ENCODE results near the gene DLGAP1.

DLGAP1 gene

DNA sequence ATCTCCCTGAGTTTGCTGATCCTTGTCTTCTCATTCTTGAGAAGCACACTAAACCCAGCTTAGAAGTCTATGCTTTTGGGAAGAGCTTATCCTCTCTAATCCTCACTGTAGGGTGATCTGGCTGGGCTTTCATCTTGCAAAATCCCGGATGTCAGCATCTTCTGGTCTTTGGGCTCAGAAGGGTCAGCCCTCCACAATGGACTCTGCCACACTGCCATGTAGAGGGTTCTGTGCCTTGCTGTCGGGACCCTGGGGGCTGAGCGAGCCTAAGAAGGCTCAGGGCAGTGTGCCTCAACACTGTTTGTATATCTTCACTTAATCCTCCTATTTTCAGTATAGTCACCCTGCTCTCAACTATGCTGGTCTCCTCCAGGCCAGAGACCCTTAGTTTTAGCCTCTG is 902.8 kb downstream of the DLGAP1 start:
- no peak for DNase-seq

DNA sequence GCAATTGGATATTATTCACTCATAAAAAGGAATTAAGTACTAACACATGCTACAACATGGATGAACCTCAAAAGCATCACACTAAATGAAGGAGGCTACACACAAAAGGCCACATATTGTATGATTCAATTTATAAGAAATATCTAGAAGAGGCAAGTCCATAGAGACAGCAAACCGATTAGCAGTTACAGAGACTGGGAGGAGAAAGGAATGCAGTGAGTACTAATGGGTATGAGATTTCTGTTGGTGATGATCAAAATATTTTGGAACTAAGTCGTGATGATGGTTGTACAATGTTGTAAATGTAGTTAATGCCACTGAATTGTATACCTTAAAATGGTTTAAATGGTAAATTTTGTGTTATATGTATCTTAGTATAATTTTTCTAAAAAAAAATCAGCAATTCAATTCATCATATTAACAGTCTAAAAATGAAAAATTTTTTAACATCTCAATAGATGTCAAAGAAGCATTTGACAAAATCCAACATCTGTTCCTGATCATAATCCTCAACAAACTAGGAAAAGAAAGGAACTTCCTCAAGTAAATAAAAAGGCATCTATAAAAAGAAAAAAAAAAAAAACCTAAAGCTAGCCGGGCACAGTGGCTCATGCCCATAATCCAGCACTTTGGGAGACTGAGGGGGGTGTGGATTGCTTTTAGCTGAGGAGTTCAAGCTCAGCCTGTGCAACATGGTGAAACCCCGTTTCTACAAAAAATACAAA is 907.1 kb downstream of the DLGAP1 start:
- no peak for DNase-seq

DNA sequence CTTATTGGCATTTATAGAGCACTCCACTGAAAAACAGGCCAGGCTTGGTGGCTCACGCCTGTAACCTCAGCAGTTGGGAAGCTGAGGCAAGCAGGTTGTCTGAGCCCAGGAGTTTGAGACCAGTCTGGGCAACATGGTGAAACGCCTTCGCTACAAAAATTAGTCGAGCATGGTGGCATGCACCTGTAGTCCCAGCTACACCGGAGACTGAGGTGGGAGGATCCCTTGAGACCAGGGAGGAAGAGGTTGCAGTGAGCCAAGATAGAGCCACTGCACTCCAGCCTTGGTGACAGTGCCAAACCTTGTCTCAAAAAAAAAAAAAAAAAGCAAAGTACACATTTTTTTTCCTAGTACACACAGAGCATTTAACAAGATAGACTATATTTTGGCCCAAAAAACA is 909.0 kb downstream of the DLGAP1 start:
- DNase-seq = no peak

DNA sequence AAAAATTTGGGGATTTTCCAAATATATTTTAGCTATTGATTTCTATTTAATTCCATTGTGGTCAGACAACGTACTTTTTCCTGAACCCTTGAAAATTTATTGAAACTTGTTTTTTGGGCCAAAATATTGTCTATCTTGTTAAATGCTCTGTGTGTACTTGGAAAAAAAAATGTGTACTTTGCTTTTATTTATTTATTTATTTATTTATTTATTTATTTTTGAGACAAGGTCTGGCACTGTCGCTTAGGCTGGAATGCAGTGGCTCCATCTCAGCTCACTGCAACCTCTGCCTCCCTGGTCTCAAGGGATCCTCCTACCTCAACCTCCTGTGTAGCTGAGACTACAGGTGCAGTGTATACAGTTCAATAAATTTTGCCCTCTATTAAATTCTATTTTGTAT is 910.6 kb downstream of the DLGAP1 start:
- DNase-seq = no peak

DNA sequence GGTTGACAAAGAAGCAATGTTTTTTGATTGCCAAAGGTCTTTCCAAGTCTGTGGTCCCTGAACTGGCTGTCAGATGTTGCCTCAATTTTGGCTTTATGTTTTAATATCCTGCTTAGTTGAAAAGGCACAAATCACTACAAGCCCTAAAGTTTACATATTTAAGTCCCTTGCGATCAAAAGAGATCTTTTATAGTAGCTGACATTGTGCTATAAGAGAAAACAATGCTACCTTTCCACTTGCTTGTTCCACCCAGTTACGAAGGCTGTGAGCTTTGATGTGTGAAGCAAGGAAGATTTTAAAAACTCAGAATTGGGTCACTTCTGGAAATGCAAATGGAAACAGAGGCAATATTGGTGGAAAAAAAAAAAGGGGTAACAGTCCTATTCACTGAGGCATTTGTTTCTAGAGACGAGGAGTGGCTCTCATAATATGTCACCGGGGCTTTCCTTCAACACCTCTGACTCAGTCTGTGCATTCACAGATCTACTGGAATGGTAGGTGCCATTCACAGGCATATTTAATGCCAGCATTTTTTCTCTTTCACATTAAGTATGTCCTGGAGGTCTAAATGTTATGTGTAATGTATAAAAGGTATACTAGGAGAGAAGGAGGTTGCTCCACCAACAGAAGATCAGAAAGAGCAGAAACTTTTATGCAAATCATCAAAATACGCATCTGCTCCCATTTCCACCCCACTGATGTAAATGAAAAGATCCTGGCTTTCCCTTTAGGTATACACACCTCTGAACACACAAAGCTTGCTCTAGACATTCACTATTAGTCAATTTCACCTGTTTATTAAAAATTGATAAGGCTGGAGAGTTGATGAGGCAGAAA is 913.3 kb downstream of the DLGAP1 start:
- no peak for DNase-seq

DNA sequence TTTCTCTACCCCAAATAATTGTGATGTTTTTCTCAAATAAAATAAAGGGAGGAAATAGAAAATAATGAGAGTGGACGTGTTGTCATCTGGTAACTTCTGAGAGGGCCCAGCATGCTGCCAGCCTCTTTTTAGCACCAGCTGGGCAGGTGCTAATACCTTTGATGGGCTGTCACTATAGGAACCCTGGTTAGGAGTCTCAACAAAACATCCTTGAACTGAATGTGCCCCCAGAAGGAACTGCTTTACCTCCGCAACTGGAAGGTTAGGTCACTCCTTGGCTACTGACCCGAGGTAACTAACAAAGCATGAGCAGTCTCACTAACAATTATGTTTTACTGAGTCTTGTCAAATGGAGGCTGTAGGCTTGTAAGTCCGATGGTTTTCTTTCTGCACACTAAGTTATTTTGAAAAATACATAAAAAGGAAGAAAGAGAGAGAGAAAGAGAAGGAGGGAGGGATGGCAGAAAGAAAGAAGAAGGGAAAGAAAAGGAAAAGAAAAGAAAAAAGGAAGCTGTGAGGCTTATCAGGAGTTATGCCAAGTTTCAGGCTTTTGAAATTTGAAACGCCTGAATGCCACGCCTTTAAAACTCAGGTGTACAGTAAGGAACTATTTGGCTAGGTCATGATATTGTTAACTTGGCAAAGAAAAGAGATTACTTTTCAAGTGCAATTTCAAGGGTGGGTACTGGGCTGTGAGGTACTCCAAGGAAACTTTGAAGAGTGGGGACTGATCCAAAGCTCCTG is 914.1 kb downstream of the DLGAP1 start:
- DNase-seq = no peak

DNA sequence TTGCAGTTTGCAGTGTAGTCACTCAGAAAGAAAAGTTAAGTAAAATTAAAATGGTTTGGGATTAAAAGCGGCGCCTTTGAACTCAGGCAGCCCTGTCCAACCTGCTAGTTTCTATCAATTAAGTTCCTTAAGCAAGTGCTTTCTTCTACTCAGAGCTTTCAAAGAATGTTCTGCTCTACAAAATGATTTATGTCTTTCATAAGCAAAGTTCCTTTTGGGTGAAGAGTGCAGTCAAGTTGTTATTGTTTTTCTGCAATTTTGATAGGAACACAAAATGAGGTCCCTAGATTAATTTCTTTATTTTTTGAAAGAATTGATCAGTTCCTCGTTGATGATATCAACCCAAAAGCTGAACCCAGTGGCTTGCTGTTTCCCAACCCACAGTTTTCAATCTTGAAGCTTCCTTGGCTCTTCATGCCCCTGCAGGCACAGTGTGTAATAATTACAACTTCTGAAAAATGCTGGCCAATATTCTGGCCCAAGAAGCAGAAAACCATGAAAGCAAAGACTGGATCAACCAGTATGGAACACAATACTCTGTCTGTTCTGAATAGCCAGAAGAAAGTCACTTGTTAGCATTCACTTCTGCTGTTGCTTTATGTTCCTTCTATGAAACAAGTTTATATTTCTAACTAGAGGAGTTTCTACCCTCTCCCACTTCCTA is 916.0 kb downstream of the DLGAP1 start:
- no peak for DNase-seq

DNA sequence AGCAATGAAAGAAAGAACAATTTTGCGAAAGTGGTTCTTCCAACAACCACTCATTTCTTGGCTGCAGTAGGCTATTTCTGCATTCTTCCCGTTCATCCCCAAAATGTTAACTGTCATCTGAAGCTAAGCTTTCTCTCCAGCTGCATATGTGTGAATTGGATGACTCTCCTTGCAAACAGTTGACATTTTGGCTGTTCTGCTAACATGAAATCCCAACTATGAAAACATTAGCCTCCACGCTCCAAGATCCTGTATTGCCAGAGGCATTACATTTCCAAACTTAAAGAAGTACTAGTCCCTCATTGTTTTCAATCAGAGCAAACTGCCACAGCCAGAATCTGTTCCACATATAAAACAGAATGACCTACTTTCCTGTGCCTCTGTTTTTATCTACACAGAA is 916.7 kb downstream of the DLGAP1 start:
- no peak for DNase-seq

DNA sequence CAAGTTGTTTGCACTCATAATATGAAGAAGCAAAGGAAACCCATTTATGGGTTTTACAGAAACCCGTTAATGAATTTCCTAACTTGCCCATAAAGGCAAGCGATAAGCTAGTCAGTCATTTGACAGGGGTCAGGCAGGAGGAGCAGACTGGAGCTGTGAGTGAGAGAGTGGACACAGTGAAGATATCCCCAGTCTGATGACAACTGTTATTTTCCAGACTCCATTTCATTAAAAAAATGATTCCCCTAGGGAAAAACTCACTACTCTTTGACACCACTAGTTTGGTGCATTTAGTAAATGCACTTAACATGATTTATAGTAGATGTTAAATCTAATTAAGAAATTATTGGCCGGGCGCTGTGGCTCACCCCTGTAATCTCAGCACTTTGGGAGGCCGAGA is 924.3 kb downstream of the DLGAP1 start:
- DNase-seq = no peak

DNA sequence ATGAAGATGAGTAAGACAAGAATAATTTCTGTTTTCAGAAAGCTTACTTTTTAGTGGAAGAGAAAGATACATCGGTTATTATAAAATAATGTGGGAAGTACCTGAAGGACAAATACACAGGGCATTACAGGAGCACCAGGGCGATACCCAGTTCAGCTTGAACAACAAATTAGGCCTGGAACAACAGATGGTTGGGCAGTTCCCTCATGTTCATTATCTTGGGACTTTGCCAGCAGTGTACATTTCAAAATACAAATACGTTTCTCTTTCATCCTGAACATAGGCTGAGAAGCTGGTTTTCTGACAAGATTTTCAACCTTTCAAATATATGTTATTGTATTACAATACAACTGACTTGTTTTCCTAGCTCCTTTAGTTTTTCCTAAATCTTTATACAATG is 925.5 kb downstream of the DLGAP1 start:
- DNase-seq = peak; percentile 89

DNA sequence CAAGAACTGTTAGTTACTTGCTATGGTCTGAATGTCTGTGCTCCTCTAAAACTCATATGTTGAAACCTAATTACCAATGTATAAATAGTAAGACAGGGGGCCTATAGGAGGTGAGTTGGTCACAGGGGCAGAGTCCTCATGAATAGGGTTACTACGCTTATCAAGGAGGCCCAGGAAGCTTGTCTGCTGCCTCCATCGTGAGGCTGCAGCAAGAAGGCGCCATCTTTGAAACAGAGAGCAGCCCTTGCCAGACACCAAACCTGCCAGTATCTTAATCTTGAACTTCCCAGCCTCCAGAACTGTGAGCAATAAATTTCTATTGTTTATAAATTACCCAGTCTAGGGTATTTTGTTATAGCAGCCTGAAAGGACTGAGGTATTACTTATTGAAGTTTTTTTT is 926.0 kb downstream of the DLGAP1 start:
- peak; percentile 17 for DNase-seq

DNA sequence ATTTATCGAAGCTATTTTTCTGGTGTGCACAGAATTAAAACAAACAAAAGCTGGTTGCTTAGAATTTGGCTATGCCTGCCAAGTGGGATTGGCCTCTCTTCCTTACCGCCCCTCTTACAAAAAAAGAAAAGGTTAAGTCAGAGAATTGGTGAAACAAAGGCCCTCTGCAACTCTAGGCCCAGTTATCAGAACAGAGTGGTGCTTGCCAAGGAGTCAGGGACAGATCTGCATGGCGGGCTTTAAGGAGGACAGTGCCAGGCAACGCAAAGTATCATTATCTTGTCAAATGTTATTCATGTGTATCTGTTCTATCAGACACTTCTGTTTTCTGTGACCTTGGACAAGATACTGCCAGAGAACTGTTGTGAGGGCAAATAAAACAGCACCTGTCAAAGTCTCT is 926.9 kb downstream of the DLGAP1 start:
- DNase-seq = peak; percentile 29

DNA sequence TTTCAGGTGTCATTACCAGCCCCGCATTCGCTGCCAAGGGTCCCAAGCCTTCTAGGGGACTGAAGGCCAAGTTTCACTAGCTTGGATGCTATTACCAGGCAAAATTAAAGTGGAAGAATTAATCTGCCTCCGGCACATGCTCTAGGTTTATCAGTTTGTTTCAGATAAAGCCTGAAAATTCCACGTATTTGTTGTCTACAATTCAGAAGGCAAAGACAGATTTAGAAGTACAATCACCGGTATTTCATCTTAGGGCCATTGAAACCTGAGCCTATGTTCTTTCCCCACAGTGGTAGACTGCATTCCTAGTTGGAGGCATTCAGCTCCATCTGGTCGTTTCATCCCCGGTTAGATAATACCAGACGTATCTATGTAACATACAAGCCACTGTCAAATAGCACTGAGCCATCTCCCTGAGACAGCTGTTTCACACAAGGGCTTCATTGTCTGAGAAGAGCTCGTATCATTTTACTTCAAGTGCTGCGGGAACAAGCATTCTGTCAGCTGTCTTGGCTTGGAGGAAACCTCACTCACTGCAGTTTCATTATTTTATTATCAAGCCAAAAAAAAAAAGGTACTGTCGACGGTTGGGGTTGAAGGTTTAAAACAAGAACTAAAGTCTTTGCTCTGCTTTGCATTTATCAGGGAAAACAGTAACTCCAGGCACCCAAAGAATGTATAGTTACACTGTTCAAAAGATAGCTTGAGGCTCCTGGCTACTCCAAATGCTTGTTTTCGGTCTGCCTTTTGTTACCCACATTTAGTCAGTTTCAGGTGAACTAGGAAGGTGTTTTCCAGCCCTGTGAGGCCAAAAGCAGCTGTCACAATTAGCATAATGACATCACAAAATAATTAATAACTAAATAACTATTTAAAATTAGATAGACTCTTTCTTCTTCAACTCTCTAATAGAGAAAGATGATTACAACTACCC is 928.4 kb downstream of the DLGAP1 start:
- peak; percentile 91 for DNase-seq

DNA sequence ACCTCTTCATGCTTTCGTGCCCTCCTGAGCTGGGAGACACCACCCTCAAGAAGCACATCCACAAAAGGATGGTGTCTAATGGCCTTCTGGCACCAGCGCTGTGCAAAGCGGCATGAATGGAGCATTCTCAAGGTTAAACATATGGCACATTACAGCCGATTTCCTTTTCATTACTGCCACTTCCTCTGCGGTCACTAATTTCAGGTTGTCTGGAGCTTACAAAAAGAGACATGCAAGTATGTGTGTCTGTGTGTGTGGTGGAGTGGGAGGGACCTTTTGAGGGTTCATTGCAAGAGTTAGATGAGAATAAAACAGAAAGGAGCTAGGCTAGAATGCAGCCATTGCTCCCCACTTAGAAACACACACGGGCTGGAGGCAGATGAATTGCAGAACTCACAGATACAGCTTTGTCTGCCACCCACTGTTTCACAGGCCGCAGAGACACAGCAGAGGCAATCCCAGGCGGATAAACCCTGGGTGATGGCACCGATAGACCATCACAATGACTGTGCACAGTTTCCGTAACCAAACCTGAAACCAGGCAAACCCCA is 929.2 kb downstream of the DLGAP1 start:
- DNase-seq = peak; percentile 77

DNA sequence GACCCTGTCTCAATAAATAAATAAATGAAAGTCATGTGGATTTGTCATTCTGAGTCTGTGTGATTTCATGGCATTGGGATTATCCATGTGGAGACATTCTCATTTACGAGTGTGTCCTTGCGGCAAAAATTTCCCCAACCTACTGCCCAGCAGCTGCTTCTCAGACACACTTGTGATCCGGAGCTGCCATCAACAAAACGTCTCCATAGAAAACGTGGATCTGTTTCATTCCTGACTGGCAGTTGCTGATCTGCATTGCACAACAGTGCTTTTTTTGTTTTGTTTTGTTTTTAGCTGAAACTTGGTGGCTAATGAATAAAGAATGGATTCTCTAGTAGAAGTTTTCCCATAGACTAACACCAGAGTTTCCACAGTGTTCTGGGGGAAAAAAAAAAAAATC is 930.4 kb downstream of the DLGAP1 start:
- no peak for DNase-seq

DNA sequence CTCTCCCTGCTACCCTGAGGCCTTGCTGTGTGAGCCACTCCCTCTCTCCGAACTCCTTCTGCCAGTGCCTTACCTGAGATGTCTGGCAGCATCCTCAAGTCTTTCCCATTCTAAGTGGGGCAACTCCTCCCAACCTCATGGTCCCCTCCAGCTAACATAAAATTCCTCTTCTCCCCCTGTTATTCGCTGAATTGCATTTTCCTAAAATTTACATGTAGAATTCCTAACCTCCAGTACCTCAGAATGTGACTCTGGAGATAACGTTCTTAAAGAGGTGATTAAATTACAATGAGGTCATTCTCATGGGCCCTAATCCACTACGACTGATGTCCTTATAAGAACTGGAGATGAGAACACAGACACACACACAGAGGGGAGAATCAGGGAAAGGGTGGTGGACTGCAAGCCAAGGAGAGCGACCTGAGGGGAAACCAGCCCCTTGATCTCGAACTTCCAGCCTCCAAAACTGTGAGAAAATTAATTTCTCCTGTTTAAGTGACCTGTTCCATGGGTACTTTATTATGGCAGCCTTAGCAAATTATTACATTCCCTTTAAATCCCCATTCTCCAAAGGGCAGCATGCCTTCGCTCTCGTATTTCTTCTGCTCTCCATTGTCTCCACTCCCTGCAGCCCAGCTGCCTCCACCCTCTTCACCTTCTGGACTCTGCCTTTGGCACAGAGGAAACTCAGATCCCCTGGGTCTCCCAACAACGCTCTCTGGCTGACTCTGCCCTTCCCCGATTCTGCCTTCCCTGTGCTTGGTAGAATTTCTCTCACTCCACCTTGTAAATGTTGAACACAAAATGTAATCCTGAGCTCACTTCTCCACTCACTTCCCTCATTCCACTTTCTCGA is 934.6 kb downstream of the DLGAP1 start:
- DNase-seq = no peak

DNA sequence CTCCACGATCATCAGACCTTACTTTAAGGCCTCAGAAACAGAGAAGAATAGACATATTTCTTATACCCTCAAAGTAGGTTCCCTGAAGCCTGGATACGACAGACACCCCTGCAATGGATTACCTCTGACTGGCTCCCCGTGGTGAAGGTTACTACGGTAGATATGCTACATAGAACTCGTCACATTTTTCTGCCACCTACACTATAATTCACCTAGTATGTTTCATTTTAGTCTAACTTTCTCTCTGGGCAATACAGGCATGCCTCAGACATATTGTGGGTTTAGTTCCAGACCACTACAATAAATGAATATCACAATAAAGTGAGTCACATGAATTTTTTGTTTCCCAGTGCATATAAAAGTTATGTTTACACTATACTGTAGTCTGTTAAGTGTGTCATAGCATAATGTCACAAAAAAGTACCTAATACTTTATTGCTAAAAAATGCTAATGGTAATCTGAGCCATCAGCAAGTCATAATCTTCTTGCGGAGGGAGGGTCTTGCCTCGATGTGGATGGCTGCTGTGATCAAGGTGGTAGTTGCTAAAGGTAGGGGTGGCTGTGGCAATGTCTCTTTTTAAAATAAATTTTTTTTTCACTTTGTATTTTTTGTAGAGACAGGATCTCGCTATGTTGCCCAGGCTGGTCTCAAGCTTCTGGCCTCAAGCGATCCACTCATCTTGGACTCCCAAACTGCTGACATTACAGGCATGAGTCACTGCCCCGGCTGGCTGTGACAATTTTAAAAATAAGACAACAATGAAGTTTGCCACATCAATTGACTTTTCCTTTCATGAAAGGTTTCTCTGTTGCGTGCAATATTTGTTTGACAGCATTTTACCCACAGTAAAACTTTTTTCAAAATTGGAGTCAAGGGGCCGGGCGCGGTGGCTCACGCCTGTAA is 940.5 kb downstream of the DLGAP1 start:
- DNase-seq = no peak

DNA sequence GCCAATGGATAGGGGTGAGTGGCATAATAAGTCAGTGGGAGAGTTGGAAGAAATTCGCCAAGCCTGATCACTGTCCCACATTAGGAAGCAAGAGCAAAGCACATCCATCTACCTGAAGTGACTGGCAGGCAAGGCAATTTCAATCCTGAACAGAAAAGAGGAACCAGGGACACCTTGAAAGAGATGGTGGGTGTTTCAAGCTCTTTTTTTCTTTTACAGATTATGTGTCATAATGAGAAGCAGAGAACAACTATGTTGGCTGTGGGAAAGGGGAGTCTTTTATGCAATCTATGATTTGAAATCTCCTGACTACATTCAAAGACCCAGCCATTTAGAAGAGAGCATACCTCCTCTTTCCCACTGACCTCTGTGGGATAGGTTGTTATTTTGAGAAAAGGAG is 941.6 kb downstream of the DLGAP1 start:
- no peak for DNase-seq

DNA sequence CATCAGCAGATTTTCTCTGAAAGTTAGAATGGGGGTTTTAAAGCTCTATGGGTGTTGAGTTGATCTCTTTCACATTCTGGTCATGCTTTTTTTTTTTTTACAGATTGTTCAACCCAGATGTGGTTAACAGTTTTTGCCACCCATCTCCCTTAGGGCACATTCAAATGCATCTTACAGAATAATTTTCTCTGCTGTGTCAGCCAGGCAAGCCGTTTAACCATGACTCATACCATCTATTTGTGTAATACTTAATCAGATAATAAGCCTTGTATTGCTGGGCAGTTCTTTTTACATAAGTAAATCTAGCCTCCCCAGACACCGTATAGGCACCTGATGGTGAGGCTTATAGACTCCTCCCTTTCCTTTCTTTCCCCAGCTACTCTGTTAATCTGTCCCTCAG is 943.1 kb downstream of the DLGAP1 start:
- no peak for DNase-seq

DNA sequence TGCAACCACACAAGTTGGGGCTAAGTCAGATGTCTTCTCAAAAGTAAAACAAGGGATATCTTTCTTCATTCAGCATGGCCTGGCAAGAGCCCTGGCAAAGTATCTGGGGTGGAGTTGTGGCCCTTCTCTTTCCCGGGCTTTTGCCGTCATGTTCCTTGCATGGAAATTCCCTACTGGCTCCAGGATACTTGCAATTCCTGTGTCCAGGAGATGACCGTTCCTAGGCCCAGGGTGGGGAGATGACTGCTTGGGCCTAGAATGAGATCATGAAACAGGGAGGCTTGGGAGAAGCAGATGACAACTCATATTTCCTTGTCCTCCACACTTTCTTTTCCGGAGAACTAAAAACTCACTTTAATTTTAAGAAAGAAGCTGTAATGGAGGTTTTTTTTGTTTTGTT is 944.2 kb downstream of the DLGAP1 start:
- no peak for DNase-seq

Measured in NCI-H1694 treated with DMSO at 0.1 percent for 48 hours (cell line).